Loucy (cell line): ENCODE results near the gene NPAT.

Experiments
- H2AFZ ChIP-seq: fragments of 200-600 bp; sonication (generic); 2 replicates; pipeline ENCODE4 v1.6.0; 2016; ENCODE audit warnings: antibody characterized with exemption, mild to moderate bottlenecking, low read length, moderate library complexity
- H3F3A ChIP-seq: fragments of 200-600 bp; 2 replicates; pipeline ENCODE4 v1.6.0; 2016; ENCODE audit warnings: antibody characterized with exemption, low read depth, mild to moderate bottlenecking
- H3K27me3 ChIP-seq: fragments of 200-600 bp; sonication (generic); 2 replicates; pipeline ENCODE4 v1.6.1; 2014; ENCODE audit warnings: low read length, mild to moderate bottlenecking; ENCODE audit not compliant: insufficient read depth, poor library complexity, severe bottlenecking
- H3K36me3 ChIP-seq: fragments of 200-600 bp; sonication (generic); 2 replicates; pipeline ENCODE4 v1.6.1; 2016; ENCODE audit warnings: low read length; ENCODE audit not compliant: insufficient read depth
- H3K4me1 ChIP-seq: fragments of 200-600 bp; sonication (generic); 2 replicates; pipeline ENCODE4 v1.5.1; 2014; ENCODE audit warnings: low read length, mild to moderate bottlenecking; ENCODE audit not compliant: insufficient read depth, poor library complexity, severe bottlenecking
- H3K4me2 ChIP-seq: fragments of 200-600 bp; sonication (generic); 2 replicates; pipeline ENCODE4 v1.6.0; 2014; ENCODE audit warnings: antibody characterized with exemption, low read length, low read depth, mild to moderate bottlenecking; ENCODE audit not compliant: poor library complexity, severe bottlenecking
- H3K4me3 ChIP-seq: fragments of 200-600 bp; sonication (generic); 2 replicates; pipeline ENCODE4 v1.5.1; 2014; ENCODE audit warnings: low read length, mild to moderate bottlenecking, mixed read lengths; ENCODE audit not compliant: poor library complexity, severe bottlenecking
- H3K79me2 ChIP-seq: fragments of 200-600 bp; sonication (generic); 2 replicates; pipeline ENCODE4 v1.6.1; 2014; ENCODE audit warnings: low read length; ENCODE audit not compliant: insufficient read depth
- H3K9ac ChIP-seq: fragments of 200-600 bp; sonication (generic); 2 replicates; pipeline ENCODE4 v1.6.0; 2014; ENCODE audit warnings: mild to moderate bottlenecking, low read depth, low read length, moderate library complexity; ENCODE audit not compliant: poor library complexity, severe bottlenecking
- H3K9me2 ChIP-seq: fragments of 200-600 bp; sonication (generic); replicated peaks from 2 replicates; pipeline ENCODE4 v1.6.1; 2016; ENCODE audit warnings: low read depth, low read length, mixed read lengths
- H3K9me3 ChIP-seq: fragments of 200-600 bp; sonication (generic); 2 replicates; pipeline ENCODE4 v1.6.1; 2014; ENCODE audit warnings: mild to moderate bottlenecking, antibody characterized with exemption, low read length, low read depth; ENCODE audit not compliant: insufficient read depth
- H4K20me1 ChIP-seq: fragments of 200-600 bp; sonication (generic); 2 replicates; pipeline ENCODE4 v1.6.0; 2014; ENCODE audit warnings: antibody characterized with exemption, low read length, mild to moderate bottlenecking; ENCODE audit not compliant: insufficient read depth, poor library complexity, severe bottlenecking
- CTCF ChIP-seq: fragments of 200-600 bp; sonication (generic); conservative IDR thresholded peaks from 2 replicates; pipeline ENCODE4 v1.5.1; 2014; ENCODE audit warnings: mild to moderate bottlenecking, antibody characterized with exemption, low read length
- EZH2phosphoT487 ChIP-seq: fragments of 200-600 bp; IDR thresholded peaks from 2 replicates; pipeline ENCODE4 v1.6.1; 2018; ENCODE audit warnings: antibody characterized with exemption, mild to moderate bottlenecking, moderate library complexity, borderline replicate concordance

Gene NPAT

DNA sequence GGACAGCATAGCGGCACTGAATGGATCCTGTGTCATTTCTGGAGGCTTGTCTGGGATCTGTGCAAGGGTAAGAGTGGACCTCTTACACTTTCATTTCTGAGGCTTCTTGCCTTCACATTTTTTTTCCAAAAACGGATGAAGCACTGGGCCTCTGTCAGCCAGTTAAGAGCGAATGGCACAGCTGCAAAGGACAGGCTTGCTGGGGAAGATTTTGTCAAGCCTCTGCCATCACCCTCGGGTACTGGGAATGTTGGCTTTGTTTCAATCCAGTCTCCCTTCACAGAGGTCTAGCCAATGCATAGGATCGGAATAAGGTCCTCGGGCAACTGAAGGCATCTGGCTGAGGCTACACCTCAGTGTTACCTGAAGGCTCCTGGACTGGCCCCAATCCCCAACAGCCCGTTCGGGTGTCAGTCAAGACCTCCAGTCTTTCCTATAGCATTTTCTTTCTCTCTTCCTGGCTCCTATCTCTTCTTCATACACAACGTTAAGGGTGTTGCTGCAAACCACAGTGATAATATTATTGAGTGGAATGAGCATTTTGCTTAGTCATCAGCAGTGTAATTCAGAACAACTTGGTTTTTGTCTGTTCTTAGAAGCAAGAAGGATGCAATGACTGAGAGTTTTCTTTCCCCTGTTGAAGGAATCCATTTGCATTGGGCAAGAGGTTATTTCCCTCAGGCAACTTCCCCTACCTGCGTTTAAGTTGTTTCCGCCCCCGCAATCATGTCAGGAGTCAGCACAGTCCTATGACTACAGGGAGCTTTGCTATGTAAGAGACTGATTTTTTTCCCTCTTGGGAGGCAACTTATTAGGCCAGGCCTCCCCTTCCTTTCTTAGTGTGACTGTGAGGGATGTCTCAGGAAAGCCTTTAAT is 22.8 kb downstream of the NPAT start:
- Histone ChIP-seq H3K27me3 (no peaks in the 10 kb centered on the region), H3K4me2 (no peak overlapping the region), H3K9me3 (peaks cover 7% of the 10 kb centered on the region; the same call in 1 of the 2 replicates), H3K79me2 (peaks cover 48% of the 10 kb centered on the region), H3K9ac (no peak overlapping the region), H2AFZ (no peak overlapping the region), H3K9me2 (no peaks in the 10 kb centered on the region), H3K36me3 (peaks cover 45% of the 10 kb centered on the region), H3K4me3 (no peak overlapping the region), H3F3A (no peaks in the 10 kb centered on the region), H4K20me1 (peaks cover 9% of the 10 kb centered on the region), H3K4me1 (peaks cover 7% of the 10 kb centered on the region)
- TF ChIP-seq CTCF = no peak
- no peak for TF ChIP-seq EZH2phosphoT487

GRCh38 chr11:108198833-108199232 is 23.6 kb downstream of the NPAT start:
- Histone ChIP-seq H3K27me3 (no peaks in the 10 kb centered on the region), H3K79me2 (peaks cover 39% of the 10 kb centered on the region), H3K36me3 (peaks cover 45% of the 10 kb centered on the region), H3K4me2 (no peak overlapping the region), H3F3A (no peaks in the 10 kb centered on the region), H2AFZ (no peak overlapping the region), H4K20me1 (peaks cover 9% of the 10 kb centered on the region), H3K9ac (no peak overlapping the region), H3K4me3 (no peak overlapping the region), H3K4me1 (peaks cover 7% of the 10 kb centered on the region), H3K9me3 (no peaks in the 10 kb centered on the region), H3K9me2 (no peaks in the 10 kb centered on the region)
- no peak for TF ChIP-seq CTCF
- TF ChIP-seq EZH2phosphoT487 = no peak

DNA sequence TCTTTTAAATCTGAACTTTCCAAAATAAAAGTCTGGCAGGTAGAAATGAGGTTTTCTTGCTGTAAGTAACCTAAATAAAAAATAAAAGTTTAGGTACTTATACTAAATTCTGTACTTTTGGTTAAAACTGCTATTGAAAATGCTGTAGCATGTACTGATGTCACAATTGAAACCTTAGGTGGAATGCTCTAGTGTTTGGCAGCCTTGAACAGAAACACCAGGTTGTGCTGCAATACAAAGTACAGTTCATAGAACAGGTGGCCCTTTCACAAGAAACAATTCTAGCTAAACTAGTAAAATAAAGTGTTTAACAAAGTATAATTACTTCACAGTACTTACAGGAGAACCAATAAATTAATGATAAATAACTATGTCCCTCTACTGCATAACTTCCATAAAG is 25.1 kb downstream of the NPAT start:
- Histone ChIP-seq H3K79me2 (peaks cover 28% of the 10 kb centered on the region; the same call in 1 of the 2 replicates), H3F3A (no peaks in the 10 kb centered on the region), H3K9me3 (no peaks in the 10 kb centered on the region), H3K4me3 (no peak overlapping the region), H3K9ac (no peak overlapping the region), H4K20me1 (peaks cover 9% of the 10 kb centered on the region), H3K27me3 (no peaks in the 10 kb centered on the region), H3K4me1 (peaks cover 7% of the 10 kb centered on the region), H3K4me2 (no peak overlapping the region), H2AFZ (no peak overlapping the region), H3K36me3 (peaks cover 47% of the 10 kb centered on the region), H3K9me2 (no peaks in the 10 kb centered on the region)
- TF ChIP-seq EZH2phosphoT487 = no peak
- TF ChIP-seq CTCF = no peak
